Fibroblast of villous mesenchyme (primary cell): ENCODE data around the gene MAB21L2. TPM values are rescaled to one million over a fixed set of nuclear protein-coding genes. Genes with fewer than 3 reads are reported as not detected.

Experiments used
- DNase-seq: peaks from one replicate; pipeline ENCODE4 v3.0.0-alpha.2; 2010; ENCODE audit warnings: low read depth
- H3K4me3 ChIP-seq: 2 replicates; pipeline ENCODE4 v1.5.1; 2011; ENCODE audit warnings: low read depth, mild to moderate bottlenecking, low read length
- CTCF ChIP-seq: IDR thresholded peaks from 2 replicates; pipeline ENCODE4 v1.5.1; 2012; ENCODE audit warnings: low read depth, mild to moderate bottlenecking, low read length; ENCODE audit not compliant: insufficient read depth
- total RNA-seq: library from RNA; depleted of rRNA; stranded (reverse); fragments of >200 nt; gene quantifications from 2 replicates; pipeline ENCODE4 v1.2.3, GENCODE V29; 2012

The MAB21L2 gene
- total RNA-seq, 1 donor = under 0.01 TPM

DNA sequence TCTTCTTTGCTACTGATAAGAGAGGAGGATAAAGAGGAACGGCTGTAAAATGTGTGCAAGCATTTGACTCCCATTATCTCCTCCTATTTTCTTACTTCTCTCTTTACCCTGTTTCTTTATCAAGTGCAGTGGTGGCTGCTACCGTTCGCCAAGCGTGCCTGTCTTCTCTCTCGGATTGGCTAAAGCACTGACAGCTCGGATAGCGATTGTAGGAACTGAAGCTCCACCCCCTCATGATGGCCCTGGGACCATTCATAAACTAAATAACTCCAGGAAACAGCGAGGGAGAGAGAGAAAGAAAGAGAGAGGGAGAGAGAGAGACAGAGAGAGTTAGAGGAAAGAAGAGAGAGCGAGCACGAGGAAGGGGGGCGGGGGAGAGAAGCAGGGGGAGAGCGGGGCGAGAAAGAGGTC, 305 bp upstream of the MAB21L2 start:
- no peak overlapping the region for H3K4me3 ChIP-seq

GRCh38 chr4:150582873-150583286, 929 bp downstream of the MAB21L2 start:
- DNase-seq = no peak
- H3K4me3 ChIP-seq = peak overlapping the region; percentile 50
- no peak for TF ChIP-seq CTCF

More for the DNA sequence above, 305 bp upstream of the MAB21L2 start:
- no peak for TF ChIP-seq CTCF
- no peak for DNase-seq

- DNase-seq = no peak
- TF ChIP-seq CTCF = no peak
- peak overlapping the region; percentile 50 for H3K4me3 ChIP-seq
These were observed 1.5 kb downstream of the MAB21L2 start for GRCh38 chr4:150583287-150584110.

DNA sequence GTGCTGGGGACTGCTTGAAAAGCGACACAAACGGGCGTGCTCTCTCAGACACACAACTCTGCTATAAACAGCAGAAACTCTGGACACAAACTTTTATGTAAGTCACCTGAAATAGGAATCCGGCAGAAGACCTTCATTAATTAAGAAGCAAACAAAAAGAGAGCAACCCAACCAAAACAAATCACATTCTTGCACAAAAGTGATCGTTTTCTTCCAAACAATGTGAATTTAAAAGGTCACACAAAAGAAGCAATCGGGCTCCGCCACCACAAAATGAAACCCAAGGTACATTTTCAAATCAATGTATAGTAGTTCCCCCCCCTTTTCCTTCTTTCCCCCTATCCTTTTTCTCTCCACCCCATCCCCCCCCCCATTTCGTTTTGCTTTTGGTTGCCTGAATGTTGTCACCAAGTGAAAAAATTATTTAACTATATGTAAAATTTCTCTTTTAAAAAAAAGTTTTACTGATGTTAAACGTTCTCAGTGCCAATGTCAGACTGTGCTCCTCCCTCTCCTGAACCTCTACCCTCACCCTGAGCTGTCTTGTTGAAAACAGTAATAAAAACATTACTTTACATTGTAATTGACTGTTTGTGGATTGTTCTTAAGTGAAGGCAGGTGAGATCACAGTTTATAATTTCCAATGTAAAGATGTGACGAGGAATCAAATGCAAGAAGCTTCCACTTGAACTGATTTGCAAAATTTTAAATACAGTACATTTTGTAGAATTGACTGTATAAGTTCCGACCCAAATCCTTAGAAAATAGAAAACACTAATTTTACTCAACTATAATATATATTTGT, 2.4 kb downstream of the MAB21L2 start:
- H3K4me3 ChIP-seq = no peak overlapping the region
- no peak for DNase-seq
- no peak for TF ChIP-seq CTCF

DNA sequence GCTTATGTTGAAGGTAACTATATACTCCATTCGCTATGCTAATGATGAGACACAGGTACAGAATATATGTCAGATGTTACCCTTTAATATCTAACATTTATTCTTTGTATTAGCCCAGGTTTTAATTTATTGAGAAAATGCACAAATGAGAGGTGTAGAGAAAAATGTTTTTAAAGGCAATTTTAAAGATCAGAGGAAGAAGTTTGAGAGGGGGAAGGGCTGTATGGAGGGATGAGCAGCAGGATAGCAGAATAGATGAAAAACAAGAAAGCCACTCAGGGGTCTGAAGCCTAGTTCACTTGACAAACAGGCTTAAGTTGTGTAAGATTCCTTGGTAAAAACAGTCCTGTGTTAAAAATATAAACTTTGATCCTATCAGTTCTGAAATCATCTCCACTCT, 3.7 kb downstream of the MAB21L2 start:
- DNase-seq = no peak
- H3K4me3 ChIP-seq = no peak overlapping the region
- TF ChIP-seq CTCF = no peak

- no peak for TF ChIP-seq CTCF
- no peak for DNase-seq
- no peak overlapping the region for H3K4me3 ChIP-seq
These were observed 4.3 kb downstream of the MAB21L2 start for GRCh38 chr4:150586162-150586810.
